HEK293 (cell line): ENCODE data around the gene ABCB11.

Experiments
- FEZF1 ChIP-seq: fragments of 450-650 bp; formaldehyde crosslinking; IDR thresholded peaks from 2 replicates; pipeline ENCODE4 v1.5.1; 2016; ENCODE audit warnings: missing biosample characterization, missing genetic modification characterization
- IKZF3 ChIP-seq: fragments of 450-650 bp; IDR thresholded peaks from 2 replicates; pipeline ENCODE4 v1.5.0; 2018; ENCODE audit warnings: missing biosample characterization, mild to moderate bottlenecking, missing genetic modification characterization, moderate library complexity
- KLF8 ChIP-seq: fragments of 450-650 bp; formaldehyde crosslinking; IDR thresholded peaks from 2 replicates; pipeline ENCODE4 v1.5.1; 2016; ENCODE audit warnings: missing biosample characterization, missing genetic modification characterization
- PRDM1 ChIP-seq: fragments of 450-650 bp; formaldehyde crosslinking; IDR thresholded peaks from 2 replicates; pipeline ENCODE4; 2016; ENCODE audit warnings: missing biosample characterization, missing genetic modification characterization
- REPIN1 ChIP-seq: fragments of 450-650 bp; formaldehyde crosslinking; IDR thresholded peaks from 2 replicates; pipeline ENCODE4 v1.5.1; 2017; ENCODE audit warnings: missing biosample characterization, missing genetic modification characterization, low read depth
- TRIM28 ChIP-seq: IDR thresholded peaks from 2 replicates; pipeline ENCODE4 v1.6.1; 2011; ENCODE audit warnings: low read length, control low read depth, borderline replicate concordance
- ZBTB17 ChIP-seq: fragments of 450-650 bp; formaldehyde crosslinking; IDR thresholded peaks from 2 replicates; pipeline ENCODE4 v1.5.1; 2016; ENCODE audit warnings: missing biosample characterization, missing genetic modification characterization
- ZBTB20 ChIP-seq: fragments of 450-650 bp; formaldehyde crosslinking; IDR thresholded peaks from 2 replicates; pipeline ENCODE4 v1.5.1; 2016; ENCODE audit warnings: missing biosample characterization, missing genetic modification characterization
- ZBTB8A ChIP-seq: fragments of 450-650 bp; formaldehyde crosslinking; IDR thresholded peaks from 2 replicates; pipeline ENCODE4 v1.5.1; 2016; ENCODE audit warnings: missing biosample characterization, missing genetic modification characterization
- ZNF184 ChIP-seq: fragments of 450-650 bp; IDR thresholded peaks from 2 replicates; pipeline ENCODE4 v1.5.1; 2018; ENCODE audit warnings: missing biosample characterization, mild to moderate bottlenecking, missing genetic modification characterization
- ZNF19 ChIP-seq: fragments of 450-650 bp; formaldehyde crosslinking; IDR thresholded peaks from 2 replicates; pipeline ENCODE4; 2016; ENCODE audit warnings: missing biosample characterization, missing genetic modification characterization, low read depth
- ZNF350 ChIP-seq: fragments of 450-650 bp; formaldehyde crosslinking; IDR thresholded peaks from 2 replicates; pipeline ENCODE4 v1.5.0; 2017; ENCODE audit warnings: missing biosample characterization, mild to moderate bottlenecking, missing genetic modification characterization
- ZNF416 ChIP-seq: fragments of 450-650 bp; formaldehyde crosslinking; IDR thresholded peaks from 2 replicates; pipeline ENCODE4 v1.5.1; 2016; ENCODE audit warnings: missing biosample characterization, missing genetic modification characterization
- ZNF48 ChIP-seq: fragments of 450-650 bp; formaldehyde crosslinking; IDR thresholded peaks from 2 replicates; pipeline ENCODE4 v1.5.1; 2016; ENCODE audit warnings: missing biosample characterization, missing genetic modification characterization
- ZNF501 ChIP-seq: fragments of 450-650 bp; formaldehyde crosslinking; IDR thresholded peaks from 2 replicates; pipeline ENCODE4 v1.5.1; 2016; ENCODE audit warnings: missing biosample characterization, missing genetic modification characterization
- ZNF521 ChIP-seq: fragments of 450-650 bp; formaldehyde crosslinking; IDR thresholded peaks from 2 replicates; pipeline ENCODE4 v1.5.1; 2017; ENCODE audit warnings: missing biosample characterization, mild to moderate bottlenecking, missing genetic modification characterization
- ZNF585B ChIP-seq: fragments of 450-650 bp; formaldehyde crosslinking; IDR thresholded peaks from 2 replicates; pipeline ENCODE4 v1.5.1; 2016; ENCODE audit warnings: missing biosample characterization, missing genetic modification characterization
- ZNF623 ChIP-seq: fragments of 450-650 bp; formaldehyde crosslinking; IDR thresholded peaks from 2 replicates; pipeline ENCODE4 v1.5.1; 2016; ENCODE audit warnings: missing biosample characterization, missing genetic modification characterization
- ZNF654 ChIP-seq: fragments of 450-650 bp; formaldehyde crosslinking; IDR thresholded peaks from 2 replicates; pipeline ENCODE4 v1.5.1; 2016; ENCODE audit warnings: low read depth, missing biosample characterization, missing genetic modification characterization
- ZNF701 ChIP-seq: fragments of 450-650 bp; formaldehyde crosslinking; IDR thresholded peaks from 2 replicates; pipeline ENCODE4 v1.5.1; 2016; ENCODE audit warnings: missing biosample characterization, missing genetic modification characterization
- ZSCAN16 ChIP-seq: fragments of 450-650 bp; formaldehyde crosslinking; IDR thresholded peaks from 2 replicates; pipeline ENCODE4 v1.5.1; 2016; ENCODE audit warnings: missing biosample characterization, missing genetic modification characterization
- TF ChIP-seq, protein P1 (sequence below): fragments of 450-650 bp; formaldehyde crosslinking; IDR thresholded peaks from 2 replicates; pipeline ENCODE4 v1.5.1; 2016; ENCODE audit warnings: missing biosample characterization, missing genetic modification characterization
- TF ChIP-seq, protein P2 (sequence below): fragments of 450-650 bp; formaldehyde crosslinking; optimal IDR thresholded peaks from 2 replicates; pipeline ENCODE3; 2016; ENCODE audit warnings: missing biosample characterization, mild to moderate bottlenecking, missing genetic modification characterization
- TF ChIP-seq, protein P3 (sequence below): fragments of 450-650 bp; formaldehyde crosslinking; IDR thresholded peaks from 2 replicates; pipeline ENCODE4 v1.5.1; 2017; ENCODE audit warnings: missing biosample characterization, missing genetic modification characterization
- TF ChIP-seq, protein P4 (sequence below): fragments of 450-650 bp; formaldehyde crosslinking; IDR thresholded peaks from 2 replicates; pipeline ENCODE4 v1.5.1; 2016; ENCODE audit warnings: missing biosample characterization, missing genetic modification characterization, borderline replicate concordance
- TF ChIP-seq, protein P5 (sequence below): fragments of 450-650 bp; formaldehyde crosslinking; IDR thresholded peaks from 2 replicates; pipeline ENCODE4 v1.5.1; 2017; ENCODE audit warnings: missing biosample characterization, mild to moderate bottlenecking, missing genetic modification characterization, moderate library complexity
- TF ChIP-seq, protein P6 (sequence below): fragments of 450-650 bp; formaldehyde crosslinking; IDR thresholded peaks from 2 replicates; pipeline ENCODE4 v1.5.1; 2016; ENCODE audit warnings: missing biosample characterization, missing genetic modification characterization
- TF ChIP-seq, protein P7 (sequence below): fragments of 450-650 bp; formaldehyde crosslinking; IDR thresholded peaks from 2 replicates; pipeline ENCODE4 v1.5.1; 2016; ENCODE audit warnings: missing biosample characterization, missing genetic modification characterization

Gene ABCB11

DNA sequence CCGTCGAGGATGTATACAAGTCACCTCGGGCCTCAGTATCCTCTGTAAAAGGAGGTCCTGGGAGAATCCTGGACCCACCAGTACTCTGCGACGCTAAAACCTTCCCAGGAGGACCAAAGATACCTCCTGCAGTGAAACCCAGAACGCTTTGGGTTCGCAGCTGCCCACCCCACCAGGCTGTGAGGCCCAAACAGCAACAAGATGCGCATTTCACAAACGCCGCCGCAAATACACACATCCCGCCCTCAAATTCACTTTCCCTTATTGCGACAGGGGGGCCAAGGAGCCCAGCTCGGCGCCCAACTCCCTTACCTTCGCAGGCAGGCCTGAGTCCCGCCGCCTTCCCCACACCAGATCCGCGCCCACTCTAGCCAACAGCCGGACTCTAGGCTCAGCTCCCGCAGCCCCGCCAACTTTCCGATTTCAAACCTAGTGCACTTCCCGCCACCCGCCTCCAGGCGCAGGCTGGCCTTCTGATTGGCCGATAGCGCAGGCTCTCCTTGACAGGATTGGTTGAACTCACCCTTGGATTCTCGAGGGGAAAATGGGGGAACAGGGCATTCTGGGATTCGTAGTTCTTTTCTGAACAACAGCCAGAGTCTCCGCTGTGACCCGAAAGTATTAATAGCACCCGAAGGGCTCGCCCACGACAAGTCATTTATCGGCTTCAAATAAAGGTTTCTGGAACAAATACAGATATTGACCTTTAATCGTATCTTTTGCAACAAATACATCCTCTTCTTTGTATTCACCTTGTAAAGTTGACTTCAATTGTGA lies 140.9 kb downstream of the ABCB11 start, which contains the start of gene SPC25 (continued):
- TF ChIP-seq, protein P1, sequence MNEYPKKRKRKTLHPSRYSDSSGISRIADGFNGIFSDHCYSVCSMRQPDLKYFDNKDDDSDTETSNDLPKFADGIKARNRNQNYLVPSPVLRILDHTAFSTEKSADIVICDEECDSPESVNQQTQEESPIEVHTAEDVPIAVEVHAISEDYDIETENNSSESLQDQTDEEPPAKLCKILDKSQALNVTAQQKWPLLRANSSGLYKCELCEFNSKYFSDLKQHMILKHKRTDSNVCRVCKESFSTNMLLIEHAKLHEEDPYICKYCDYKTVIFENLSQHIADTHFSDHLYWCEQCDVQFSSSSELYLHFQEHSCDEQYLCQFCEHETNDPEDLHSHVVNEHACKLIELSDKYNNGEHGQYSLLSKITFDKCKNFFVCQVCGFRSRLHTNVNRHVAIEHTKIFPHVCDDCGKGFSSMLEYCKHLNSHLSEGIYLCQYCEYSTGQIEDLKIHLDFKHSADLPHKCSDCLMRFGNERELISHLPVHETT (tag by site-specific recombination), result 0 out of 2 replicates have a peak, but pooled peaks have one; percentile 27
- TF ChIP-seq ZBTB20 (tag by site-specific recombination), result peak; percentile 35; the same call in 1 of the 2 replicates
- no peak for TF ChIP-seq ZSCAN16 (tag by site-specific recombination)
- TF ChIP-seq IKZF3, result no peak
- TF ChIP-seq ZNF654 (tag by site-specific recombination), result no peak
- no peak; the same call in 1 of the 2 replicates for TF ChIP-seq KLF8
- TF ChIP-seq, protein P2, sequence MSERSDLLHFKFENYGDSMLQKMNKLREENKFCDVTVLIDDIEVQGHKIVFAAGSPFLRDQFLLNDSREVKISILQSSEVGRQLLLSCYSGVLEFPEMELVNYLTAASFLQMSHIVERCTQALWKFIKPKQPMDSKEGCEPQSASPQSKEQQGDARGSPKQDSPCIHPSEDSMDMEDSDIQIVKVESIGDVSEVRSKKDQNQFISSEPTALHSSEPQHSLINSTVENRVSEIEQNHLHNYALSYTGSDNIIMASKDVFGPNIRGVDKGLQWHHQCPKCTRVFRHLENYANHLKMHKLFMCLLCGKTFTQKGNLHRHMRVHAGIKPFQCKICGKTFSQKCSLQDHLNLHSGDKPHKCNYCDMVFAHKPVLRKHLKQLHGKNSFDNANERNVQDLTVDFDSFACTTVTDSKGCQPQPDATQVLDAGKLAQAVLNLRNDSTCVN (tag by site-specific recombination), result peak; percentile 55
- TF ChIP-seq, protein P3, sequence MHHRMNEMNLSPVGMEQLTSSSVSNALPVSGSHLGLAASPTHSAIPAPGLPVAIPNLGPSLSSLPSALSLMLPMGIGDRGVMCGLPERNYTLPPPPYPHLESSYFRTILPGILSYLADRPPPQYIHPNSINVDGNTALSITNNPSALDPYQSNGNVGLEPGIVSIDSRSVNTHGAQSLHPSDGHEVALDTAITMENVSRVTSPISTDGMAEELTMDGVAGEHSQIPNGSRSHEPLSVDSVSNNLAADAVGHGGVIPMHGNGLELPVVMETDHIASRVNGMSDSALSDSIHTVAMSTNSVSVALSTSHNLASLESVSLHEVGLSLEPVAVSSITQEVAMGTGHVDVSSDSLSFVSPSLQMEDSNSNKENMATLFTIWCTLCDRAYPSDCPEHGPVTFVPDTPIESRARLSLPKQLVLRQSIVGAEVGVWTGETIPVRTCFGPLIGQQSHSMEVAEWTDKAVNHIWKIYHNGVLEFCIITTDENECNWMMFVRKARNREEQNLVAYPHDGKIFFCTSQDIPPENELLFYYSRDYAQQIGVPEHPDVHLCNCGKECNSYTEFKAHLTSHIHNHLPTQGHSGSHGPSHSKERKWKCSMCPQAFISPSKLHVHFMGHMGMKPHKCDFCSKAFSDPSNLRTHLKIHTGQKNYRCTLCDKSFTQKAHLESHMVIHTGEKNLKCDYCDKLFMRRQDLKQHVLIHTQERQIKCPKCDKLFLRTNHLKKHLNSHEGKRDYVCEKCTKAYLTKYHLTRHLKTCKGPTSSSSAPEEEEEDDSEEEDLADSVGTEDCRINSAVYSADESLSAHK, result no peak
- TF ChIP-seq ZNF48 (tag by site-specific recombination), result no peak
- TF ChIP-seq ZBTB17 (tag by site-specific recombination), result peak; percentile 86
- no peak; the same call in 1 of the 2 replicates for TF ChIP-seq ZBTB8A (tag by site-specific recombination)
- TF ChIP-seq, protein P4, sequence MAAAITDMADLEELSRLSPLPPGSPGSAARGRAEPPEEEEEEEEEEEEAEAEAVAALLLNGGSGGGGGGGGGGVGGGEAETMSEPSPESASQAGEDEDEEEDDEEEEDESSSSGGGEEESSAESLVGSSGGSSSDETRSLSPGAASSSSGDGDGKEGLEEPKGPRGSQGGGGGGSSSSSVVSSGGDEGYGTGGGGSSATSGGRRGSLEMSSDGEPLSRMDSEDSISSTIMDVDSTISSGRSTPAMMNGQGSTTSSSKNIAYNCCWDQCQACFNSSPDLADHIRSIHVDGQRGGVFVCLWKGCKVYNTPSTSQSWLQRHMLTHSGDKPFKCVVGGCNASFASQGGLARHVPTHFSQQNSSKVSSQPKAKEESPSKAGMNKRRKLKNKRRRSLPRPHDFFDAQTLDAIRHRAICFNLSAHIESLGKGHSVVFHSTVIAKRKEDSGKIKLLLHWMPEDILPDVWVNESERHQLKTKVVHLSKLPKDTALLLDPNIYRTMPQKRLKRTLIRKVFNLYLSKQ, result no peak
- TF ChIP-seq ZNF350 (tag by site-specific recombination), result no peak
- TF ChIP-seq ZNF521 (tag by site-specific recombination), result no peak
- no peak for TF ChIP-seq FEZF1 (tag by site-specific recombination)
- TF ChIP-seq ZNF19 (tag by site-specific recombination), result no peak
- no peak for TF ChIP-seq ZNF184 (tag by site-specific recombination)
- no peak for TF ChIP-seq ZNF623 (tag by site-specific recombination)
- TF ChIP-seq ZNF585B (tag by site-specific recombination), result no peak
- TF ChIP-seq ZNF416, result no peak
- TF ChIP-seq PRDM1, result 0 out of 2 replicates have a peak, but pooled peaks have one; percentile 41
- peak; percentile 91 for TF ChIP-seq ZNF501 (tag by site-specific recombination)
- TF ChIP-seq, protein P5, sequence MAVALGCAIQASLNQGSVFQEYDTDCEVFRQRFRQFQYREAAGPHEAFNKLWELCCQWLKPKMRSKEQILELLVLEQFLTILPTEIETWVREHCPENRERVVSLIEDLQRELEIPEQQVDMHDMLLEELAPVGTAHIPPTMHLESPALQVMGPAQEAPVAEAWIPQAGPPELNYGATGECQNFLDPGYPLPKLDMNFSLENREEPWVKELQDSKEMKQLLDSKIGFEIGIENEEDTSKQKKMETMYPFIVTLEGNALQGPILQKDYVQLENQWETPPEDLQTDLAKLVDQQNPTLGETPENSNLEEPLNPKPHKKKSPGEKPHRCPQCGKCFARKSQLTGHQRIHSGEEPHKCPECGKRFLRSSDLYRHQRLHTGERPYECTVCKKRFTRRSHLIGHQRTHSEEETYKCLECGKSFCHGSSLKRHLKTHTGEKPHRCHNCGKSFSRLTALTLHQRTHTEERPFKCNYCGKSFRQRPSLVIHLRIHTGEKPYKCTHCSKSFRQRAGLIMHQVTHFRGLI (tag by site-specific recombination), result peak; percentile 72
- TF ChIP-seq, protein P6, sequence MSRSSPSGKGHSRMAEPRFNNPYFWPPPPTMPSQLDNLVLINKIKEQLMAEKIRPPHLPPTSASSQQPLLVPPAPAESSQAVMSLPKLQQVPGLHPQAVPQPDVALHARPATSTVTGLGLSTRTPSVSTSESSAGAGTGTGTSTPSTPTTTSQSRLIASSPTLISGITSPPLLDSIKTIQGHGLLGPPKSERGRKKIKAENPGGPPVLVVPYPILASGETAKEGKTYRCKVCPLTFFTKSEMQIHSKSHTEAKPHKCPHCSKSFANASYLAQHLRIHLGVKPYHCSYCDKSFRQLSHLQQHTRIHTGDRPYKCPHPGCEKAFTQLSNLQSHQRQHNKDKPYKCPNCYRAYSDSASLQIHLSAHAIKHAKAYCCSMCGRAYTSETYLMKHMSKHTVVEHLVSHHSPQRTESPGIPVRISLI (tag by site-specific recombination), result no peak
- TF ChIP-seq, protein P7, sequence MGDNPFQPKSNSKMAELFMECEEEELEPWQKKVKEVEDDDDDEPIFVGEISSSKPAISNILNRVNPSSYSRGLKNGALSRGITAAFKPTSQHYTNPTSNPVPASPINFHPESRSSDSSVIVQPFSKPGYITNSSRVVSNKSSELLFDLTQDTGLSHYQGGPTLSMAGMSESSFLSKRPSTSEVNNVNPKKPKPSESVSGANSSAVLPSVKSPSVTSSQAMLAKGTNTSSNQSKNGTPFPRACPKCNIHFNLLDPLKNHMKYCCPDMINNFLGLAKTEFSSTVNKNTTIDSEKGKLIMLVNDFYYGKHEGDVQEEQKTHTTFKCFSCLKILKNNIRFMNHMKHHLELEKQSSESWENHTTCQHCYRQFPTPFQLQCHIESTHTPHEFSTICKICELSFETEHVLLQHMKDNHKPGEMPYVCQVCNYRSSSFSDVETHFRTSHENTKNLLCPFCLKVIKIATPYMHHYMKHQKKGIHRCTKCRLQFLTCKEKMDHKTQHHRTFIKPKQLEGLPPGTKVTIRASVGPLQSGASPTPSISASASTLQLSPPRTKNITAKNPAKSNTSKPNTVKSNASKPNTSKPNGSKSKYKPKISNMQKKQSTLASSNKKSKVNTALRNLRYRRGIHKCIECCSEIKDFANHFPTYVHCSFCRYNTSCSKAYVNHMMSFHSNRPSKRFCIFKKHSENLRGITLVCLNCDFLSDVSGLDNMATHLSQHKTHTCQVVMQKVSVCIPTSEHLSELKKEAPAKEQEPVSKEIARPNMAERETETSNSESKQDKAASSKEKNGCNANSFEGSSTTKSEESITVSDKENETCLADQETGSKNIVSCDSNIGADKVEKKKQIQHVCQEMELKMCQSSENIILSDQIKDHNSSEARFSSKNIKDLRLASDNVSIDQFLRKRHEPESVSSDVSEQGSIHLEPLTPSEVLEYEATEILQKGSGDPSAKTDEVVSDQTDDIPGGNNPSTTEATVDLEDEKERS (tag by site-specific recombination), result no peak
- TF ChIP-seq ZNF701 (tag by site-specific recombination), result no peak
- no peak; the same call in 1 of the 2 replicates for TF ChIP-seq TRIM28
- peak; percentile 65; the same call in 1 of the 2 replicates for TF ChIP-seq REPIN1 (tag by site-specific recombination)
